Measurements from ENCODE around the gene TFDP2.

GRCh38 chr3:142077155-142077858 is 72.0 kb downstream of the TFDP2 start:
- no peak for TF ChIP-seq NFIC (IDR thresholded peaks at IDR 0.05)
- no peak for TF ChIP-seq TCF12 (IDR thresholded peaks at IDR 0.05; ENCODE audit: low read depth)
- TF ChIP-seq RAD21 (IDR thresholded peaks at IDR 0.05; ENCODE audit: low read depth), result no peak
- no peak for TF ChIP-seq EGR1 (IDR thresholded peaks at IDR 0.05)
